ENCODE results near the gene RTL1.

The RTL1 gene

DNA sequence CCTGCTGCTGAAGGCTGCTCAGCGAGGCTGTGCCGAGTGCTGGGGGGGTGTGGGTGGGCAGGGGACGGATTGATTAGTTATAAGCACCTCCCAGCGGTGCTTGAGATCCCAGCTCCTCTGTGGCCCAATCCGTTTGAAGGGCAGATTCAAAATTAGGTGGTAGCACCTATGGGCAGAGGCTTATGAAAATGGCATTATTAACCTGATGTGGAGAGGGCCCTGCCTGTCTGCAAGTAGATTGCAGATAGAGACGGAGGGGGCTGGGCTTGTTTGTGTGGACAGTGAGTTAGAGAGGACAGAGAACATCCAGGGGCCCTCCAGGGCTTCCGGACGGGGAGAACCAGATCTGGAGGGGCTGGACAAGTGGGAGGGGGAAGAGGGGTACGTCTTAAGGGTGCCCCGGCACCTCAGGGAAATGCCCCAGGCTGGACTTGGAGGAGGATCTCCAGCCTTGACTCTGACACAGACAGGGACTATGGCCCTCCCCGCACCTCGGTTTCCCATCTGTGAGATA is at the start of gene RTL1:
Gene RTL1, minus strand, starts transcription at position 51 of the 514 bp plus-strand sequence. CDS start 18,934 bp downstream, outside the sequence.
- in situ Hi-C loops (cut with MboI; ENCODE audit: low sequenced_read_pairs) = no loop called here

DNA sequence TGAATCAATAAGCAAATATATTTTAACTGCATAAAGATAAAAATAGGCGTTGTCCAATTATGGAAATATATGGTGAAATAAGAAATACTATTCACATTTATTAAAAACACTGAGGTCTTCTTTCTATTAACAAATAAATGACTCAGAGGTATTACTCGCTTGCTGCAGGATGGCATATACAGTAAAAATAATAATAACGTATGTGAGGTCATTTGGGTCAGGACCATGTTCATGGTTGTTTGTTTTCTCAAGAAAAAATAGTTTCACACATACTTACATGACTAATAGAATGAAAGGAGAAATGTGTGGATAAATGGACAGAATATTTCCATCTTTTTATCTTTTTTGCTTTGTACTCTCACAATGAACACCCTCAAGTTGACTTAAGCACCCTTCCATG is 46.5 kb upstream of the RTL1 start:
- in situ Hi-C loops (cut with MboI; ENCODE audit: low sequenced_read_pairs) = no loop called here

DNA sequence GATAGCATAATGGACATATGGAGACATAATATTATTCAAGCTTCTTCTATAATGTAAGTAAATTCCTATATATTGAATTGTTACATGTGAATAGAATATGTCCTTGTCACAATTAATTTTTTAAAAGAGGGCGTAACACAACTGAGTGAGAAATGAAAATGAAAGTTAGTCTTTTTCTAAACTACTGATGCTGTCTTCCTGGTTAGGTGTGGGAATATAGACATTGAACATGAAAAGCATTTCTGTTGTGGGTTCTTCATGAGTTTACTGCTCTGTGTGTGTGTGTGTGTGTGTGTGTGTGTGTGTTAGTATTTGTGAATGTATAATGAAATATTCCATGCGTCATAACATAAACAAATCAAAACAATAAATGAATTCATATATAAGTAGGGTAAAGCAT is 40.5 kb upstream of the RTL1 start:
- in situ Hi-C loops (cut with MboI; ENCODE audit: low sequenced_read_pairs) = no loop called here

DNA sequence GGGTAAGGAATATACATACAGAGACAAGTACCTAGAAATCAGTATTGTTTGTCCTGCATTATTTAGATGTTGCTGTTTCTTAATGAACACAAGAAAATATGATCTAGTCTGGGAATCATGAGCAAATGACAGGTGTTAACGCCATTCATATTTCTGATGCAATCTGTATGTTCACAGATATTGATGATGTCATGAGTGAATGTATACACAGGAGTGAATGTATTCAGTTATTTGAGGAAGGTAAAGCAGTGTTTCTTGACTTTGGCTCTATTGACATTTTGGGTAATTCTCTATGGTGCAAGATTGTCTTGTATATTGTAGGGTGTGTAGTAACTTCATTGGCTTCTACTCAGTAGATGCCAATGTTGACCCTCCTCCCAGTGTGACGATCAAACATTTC is 26.7 kb upstream of the RTL1 start:
- in situ Hi-C loops (cut with MboI; ENCODE audit: low sequenced_read_pairs) = no loop called here

DNA sequence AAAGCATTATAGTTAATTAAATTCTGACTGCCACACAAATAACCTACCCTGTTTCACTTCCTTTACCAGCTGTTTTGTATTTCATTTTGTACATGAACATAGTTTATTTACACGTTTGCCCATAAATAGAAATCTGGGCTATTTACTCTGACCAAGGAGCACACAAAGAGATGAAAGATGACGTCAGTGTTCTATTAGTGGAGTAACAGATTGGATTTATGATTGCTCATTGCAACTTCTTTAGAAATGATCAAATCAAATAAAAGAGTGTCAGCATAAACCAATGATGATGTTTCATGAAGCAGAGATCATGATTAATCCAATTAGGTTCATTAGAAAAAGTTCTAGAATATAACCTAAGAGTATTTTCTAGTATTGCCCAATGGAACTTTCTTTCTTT is 12.0 kb upstream of the RTL1 start:
- in situ Hi-C loops (cut with MboI; ENCODE audit: low sequenced_read_pairs) = no loop called here

DNA sequence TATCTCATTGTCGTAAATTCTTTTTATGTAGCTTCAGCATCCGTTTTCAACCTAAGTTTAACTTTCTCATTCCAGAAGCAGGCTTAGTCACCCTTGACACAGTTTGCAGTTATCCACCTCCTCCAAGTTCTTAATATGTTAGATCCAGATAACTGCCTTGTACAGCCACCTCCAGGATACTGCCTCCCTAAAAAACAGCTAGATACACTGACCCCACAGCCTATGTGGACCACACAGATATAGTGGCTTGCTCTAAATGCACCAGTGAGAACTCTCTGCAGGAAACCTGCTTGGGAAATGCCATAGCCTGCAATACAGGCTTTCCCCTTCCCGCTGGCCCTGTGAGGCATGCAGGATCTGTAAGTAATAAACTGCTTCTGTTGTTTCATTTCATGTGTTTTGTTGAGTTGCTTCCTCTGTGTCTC is 11.1 kb upstream of the RTL1 start:
- in situ Hi-C loops (cut with MboI; ENCODE audit: low sequenced_read_pairs) = no loop called here

DNA sequence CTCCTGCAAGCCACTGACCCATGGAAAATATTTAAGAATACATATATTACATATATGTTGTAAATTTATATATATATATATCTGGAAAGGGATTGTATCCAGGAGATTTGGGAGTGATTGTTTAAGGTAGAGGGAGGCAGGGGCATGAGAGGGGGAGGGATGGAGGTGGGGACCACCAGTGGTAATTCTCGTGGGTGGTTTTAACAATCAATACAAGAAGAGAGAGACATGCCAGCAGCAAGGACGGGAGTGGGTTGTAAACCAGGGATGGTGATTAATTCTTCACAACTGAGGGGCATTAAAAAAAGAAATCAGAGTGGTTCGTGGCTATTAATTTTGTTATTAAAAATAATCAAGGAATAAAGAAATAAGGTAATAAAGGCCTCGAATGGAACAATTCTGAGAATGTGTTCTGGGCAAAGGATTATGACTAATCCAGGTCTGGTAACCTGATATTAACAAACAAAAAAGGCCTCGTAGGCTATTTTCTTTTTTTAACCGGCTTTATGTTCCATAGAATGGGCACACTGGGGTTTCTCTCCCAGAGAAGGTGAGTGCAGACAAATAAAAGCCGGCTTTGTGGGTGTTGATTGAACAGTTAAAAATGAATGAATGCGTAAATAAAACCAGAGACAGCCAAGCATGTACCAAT is 8.3 kb upstream of the RTL1 start:
- in situ Hi-C loops (cut with MboI; ENCODE audit: low sequenced_read_pairs) = no loop called here

DNA sequence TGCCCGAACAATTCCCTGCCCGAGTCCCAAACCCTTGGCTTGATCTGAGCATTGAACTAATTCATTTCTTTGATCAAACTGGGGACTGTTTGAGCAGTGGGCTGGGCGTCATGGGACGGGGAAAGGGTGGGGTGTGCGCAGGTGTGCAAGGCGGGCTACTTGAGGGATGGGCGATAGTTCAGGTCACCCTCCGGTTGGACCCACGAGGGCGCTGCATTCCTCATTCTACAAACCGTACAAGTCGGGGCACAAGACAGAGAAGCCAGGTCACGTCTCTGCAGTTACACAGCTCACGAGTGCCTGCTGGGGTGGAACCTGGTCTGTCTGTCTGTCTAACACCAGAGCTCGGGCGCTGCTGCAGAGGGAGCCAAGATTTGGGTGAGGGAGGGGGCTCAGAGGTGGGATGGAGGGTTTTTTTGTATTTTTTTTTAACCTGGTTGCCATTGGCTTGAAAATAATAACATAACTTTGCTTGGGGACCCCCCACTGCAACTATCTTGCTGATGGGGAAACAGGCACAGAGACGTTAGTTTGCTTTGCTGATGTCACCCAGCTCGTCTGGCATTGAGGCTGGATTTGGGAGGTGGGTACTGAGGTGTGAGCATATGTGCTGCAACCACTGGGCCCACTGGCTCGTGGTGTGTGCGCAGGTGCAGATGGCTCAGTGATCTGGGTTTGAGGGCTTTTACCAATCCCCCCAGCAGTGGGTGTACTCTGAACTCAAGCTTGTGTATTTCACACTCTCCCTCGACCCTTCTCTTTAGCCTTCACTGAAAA is 7.6 kb upstream of the RTL1 start:
- in situ Hi-C loops (cut with MboI; ENCODE audit: low sequenced_read_pairs) = no loop called here

DNA sequence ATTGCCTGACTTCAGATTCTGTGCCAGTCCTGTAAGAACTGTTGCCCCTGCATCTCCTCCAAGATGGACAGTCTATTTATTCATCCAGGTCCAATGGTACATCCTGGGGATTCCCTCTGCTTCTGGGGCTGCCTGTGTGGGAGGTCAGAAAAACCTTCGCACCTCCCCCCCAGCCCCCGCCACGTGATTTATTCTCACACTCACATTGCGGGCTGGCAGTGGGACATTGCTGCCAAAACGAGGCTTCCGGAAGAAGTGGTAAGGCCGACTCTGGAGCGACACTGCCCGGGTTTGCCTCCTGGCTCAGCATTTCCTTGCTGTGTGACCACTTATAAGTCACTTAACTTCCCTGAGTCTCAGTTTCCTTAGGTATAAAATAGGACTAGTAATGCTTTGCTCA is 5.9 kb upstream of the RTL1 start:
- in situ Hi-C loops (cut with MboI; ENCODE audit: low sequenced_read_pairs) = no loop called here

DNA sequence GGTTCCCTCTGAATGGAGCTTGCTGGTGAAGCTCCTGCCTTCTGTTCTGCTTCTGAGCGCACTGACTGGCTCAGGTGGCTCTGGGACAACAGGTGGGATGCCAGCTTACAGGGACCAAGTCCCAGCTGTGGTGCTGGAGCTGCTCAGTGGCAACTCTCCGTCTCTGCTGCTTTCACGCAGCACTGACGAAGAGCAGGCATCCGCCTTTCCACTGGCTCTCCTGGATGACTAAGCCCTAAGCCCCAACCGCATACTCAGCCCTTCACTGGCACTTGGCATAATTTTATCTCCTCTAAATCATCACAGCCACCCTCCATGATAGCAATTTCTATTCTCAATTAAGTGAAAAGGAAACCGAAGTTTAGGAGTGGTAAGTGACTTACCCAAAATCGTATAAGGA is 3.7 kb upstream of the RTL1 start:
- in situ Hi-C loops (cut with MboI; ENCODE audit: low sequenced_read_pairs) = no loop called here

DNA sequence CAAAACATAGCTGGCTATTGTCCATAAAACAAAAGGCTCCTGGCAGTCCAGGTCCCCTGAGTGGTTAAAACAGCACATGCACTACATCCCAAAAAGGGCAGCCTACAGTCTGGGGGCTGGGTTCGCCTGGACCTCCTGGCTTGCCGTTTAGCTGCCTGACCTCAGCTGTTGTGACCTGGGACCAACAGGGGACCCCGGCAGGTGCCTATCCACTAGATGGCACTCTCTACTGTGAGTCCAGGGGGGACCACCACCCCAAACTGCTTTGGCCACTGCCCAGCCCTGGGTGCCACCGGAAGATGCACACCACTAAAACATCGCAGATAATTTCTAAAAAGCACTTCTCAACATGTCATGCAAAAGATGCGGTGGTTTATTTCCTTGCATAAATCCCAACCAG is 2.9 kb upstream of the RTL1 start:
- in situ Hi-C loops (cut with MboI; ENCODE audit: low sequenced_read_pairs) = no loop called here

DNA sequence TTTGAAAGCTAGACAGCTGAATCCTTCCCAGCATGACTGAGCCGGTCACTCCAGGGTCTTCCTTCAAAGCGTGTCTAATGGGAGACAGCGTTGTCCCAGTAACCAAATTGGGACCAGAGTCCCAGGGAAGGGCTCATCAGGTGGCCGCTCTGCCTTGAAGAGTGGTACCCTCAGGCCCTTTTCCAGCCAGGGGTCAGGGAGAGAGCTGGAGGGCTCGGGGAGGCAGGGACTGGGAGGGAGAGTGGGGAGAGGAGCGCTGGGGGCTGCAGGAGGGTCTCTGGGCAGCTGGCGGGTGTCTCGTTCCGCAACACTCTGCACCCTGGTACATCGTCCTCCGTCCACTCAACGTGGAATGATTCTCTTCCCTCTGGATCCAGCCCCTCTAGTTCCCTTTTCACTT is 1.6 kb upstream of the RTL1 start:
- in situ Hi-C loops (cut with MboI; ENCODE audit: low sequenced_read_pairs) = no loop called here

DNA sequence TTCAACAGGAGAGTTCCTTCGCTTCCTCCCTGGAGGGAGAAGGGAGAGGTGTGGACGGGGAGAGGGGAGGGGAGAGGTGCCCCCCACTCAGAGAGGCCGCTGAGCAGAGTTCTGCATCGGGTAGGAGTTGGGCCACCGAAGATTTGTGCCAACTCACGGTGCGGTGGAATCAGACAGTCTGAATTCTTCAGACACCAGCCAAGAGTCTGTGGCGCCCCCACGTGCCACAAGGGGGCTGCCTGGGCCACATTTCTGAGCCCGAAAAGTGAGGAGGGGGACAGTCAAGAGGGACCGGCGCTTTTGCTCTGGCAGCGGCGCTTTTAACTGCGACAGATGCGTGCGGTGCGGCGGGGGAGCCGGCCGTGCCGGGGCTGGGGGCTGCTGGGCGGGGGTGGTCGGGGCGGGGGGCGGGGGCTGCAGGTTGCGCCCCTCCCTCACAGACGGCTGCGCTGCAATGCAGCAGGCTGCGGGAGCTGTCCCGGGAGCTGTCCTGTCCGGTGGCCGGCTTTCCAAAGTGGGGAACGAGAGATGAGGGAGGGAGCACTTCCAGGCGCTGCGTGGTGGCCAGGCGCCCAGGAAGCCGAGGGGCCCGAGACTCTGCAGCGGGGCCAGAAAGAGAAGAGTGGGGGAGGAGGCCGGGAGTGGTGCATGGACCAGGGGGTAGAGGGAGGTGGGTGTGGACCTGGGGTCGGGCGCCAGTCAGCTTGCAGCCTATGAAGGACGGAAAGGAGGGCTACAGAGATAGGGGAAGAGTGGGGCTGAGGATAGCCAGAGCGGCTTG is 975 bp upstream of the RTL1 start:
- in situ Hi-C loops (cut with MboI; ENCODE audit: low sequenced_read_pairs) = no loop called here

DNA sequence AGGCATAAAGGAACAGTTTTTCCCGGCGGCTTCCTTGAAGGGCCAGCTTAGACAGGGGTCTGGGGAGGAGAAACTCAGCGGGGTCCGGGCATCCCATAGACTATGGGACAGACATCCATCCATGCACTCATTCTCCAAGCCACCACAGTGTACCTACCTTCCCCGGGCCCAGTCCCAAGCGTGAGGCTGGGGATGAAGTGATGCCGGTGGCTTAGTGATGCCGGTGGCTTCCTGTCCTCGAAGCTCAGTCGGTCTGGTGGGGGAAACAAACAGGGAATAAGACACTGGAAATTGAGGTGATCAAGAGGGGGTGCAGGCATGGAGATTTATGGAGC is 421 bp downstream of the RTL1 start:
- in situ Hi-C loops (cut with MboI; ENCODE audit: low sequenced_read_pairs) = no loop called here

DNA sequence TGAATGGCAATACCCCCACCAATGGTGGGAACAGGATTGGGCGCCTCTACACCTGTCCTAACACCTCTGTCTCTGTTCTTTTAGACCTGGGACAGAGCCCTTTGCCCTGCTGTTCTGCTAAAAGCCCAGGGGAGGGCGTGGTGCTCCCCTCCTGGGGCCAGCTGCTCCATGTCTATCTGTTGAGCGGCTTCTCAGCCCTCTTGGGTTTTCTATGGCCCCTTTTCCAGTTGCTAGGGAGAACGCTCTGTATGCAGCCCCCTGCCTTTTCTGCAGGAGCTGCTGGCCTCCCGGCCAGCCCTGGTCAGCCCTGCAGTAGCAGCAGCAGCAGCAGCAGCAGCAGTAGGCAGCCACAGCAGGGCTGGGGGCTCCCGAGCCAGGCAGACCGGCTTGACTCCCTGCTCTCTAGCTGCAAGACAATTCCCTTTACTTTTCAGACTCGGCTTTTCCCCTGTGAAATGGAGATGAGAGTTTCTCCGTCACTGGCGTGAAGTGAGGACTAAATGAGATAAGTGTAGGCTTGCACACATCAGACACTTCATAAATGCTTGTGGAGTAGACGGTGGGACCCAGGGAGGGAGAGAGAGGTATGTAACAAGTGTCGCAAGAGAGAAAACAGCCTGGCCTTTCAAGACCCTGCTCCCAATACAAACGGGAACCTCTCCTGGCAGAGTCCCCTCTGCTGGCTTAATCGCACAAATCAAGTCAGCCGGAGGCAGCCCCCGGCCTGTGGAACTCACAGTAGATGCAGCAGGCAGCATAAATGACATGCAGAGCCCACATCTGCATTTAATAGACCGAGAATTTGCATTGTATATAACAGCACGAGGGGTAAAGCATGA is 1.0 kb downstream of the RTL1 start:
- in situ Hi-C loops (cut with MboI; ENCODE audit: low sequenced_read_pairs) = no loop called here

DNA sequence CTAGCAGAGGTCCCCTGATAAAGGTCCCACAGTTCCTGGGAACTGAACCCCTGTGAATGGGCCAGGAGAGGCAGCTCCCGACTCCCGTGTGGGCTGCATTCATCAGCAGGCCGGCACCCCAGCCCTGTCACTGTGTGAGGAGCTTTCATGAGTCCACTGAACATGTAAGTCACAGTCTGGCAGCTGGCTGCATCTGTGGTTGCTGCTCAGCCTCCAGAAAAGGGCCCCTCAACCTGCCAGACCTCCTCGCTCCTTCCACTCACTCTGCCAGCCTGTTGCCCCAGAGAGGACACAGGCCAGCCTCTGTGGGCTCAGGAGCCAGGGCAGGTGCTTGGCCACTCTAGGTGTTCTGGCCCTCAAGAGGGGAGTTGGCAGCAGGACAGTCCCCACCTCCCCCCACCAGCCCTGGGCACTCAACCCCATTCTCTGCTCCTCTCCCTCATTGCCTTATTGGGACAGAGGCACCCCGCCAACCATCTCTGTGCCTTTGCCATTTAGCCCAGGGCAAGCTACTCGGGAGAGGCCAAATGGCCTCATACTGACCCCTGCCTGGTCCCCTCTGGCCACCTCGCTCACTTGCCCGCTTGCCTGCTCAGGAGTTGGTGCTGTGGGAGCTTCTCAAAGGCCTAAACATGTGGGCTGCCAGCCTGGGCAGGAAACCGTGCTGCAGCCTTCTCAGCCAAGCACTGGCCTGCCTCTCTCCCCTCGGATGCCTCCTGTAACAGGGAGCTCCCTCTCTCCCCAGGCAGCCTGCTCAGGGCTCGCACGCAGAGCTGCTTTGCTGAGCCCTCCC is 1.9 kb downstream of the RTL1 start:
- in situ Hi-C loops (cut with MboI; ENCODE audit: low sequenced_read_pairs) = no loop called here

DNA sequence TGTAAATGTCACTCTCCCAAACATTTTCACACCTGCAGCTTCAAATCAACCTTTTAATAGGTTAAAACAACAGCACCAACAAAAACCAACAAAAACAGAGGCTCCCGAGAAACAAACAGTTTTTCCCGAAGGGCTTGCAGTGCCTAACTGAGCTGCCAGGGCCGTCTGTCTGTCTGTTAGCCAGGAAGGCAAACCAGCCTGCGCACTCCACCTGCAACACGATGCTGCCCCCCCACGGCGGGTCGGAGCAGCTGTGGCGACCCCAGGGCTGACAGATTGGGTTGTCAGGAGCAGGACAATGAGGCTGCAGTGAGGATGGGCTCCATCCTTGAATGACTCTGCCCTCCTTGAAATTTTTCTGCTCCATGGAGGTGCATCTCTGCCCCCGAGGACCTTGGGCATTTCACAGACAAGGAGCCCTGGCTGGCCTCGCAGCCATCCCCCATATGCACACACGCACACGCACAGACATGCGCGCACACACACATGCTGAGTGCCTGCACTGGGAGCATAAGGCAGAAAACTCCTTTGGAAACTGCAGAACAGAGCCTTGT is 2.6 kb downstream of the RTL1 start:
- in situ Hi-C loops (cut with MboI; ENCODE audit: low sequenced_read_pairs) = no loop called here

DNA sequence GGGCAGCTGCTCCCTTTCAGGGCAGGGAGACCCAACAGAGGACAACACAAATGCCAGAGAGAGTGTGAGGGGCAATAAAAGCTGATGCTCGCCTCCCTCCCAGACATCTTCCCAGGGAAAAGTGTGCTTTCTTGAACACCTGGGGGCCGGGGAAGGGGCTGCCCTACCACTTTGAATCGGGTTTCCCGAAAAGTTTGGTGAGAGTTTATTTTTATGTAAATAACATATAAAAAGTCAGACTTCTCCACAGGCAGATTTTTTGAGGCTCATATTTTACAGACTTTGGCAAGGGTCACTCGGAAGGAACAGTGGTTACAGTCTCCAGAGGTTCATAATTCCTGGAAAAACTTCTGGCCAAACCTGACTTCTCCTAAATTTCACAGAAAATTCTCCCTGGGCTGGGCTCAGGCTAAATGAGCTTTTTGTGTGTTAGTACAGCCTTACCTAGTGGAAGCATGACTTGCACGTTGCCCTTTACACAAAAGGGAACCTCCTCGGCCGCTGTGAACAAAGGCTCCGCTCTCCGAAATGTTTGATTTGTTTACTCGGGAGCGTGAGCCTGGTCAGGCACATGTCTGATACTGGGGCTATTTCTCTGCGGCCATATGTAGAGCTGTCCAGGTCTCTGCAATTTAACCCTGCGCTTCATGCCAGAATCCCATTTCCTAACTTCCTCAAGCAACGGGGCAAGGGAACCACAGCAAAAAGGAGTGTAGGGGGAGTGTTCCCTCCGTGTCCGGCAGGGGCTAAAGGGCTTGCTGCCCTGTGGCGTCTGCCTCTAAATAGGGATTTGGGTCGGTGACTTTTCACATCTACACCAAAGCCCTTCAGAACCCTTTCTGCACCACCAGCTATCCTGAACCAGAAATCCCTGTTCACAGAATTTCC is 3.4 kb downstream of the RTL1 start:
- in situ Hi-C loops (cut with MboI; ENCODE audit: low sequenced_read_pairs) = no loop called here
